DMS53 (cell line): ENCODE data around the gene TRPT1.

Experiments used
- DNase-seq: peaks from one replicate; lab custom pipeline; 2025; lab: John Stamatoyannopoulos, UW

Gene TRPT1

DNA sequence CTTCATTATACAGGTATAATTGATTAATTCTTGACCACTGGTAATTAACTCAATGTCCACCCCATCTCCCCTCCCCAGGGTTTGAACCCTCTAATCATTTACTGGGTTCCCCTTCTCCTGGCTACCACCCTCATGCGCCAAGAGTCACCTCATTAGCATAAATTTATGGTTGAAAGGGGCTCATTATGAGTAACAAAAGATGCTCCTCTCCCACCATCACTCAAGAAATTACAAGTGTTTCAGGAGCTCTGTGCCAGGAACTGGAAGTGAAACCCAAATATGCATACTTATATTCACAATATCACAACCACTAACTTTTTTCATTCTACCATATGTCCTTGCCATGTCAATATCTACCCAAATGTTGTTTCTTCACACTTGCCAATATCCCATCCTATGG lies 47.8 kb downstream of the TRPT1 start:
- DNase-seq: no peak

DNA sequence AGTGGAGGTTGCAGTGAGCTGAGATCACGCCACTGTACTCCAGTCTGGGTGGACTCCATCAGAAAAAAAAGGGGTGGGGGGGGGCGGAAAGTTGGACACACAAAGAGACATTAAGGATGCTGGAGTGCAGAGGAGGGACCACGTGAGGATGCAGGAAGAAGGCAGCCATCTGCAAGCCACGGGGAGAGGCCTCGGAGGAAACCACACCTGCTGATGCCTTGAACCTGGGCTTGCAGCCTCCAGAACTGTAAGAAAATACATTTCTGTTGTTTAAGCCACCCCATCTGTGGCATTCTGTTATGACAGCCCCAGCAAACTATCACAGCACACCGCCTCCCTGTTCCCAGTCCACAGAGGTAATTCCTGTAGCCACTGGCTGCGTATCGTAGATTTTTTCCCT lies 49.2 kb downstream of the TRPT1 start:
- no peak for DNase-seq
